Left ventricle myocardium inferior (tissue), 1 donor: ENCODE data around the gene TAMM41. TPM values are rescaled to one million over a fixed set of nuclear protein-coding genes. Genes with fewer than 3 reads are reported as not detected.

Experiments used
- DNase-seq: peaks from one replicate; pipeline ENCODE4 v3.0.0-alpha.2; 2020
- H3K27ac ChIP-seq: fragments of 200-600 bp; replicated peaks from 2 replicates; pipeline ENCODE4 v1.8.0; 2021
- H3K27me3 ChIP-seq: fragments of 200-600 bp; 2 replicates; pipeline ENCODE4 v1.8.0; 2021; ENCODE audit warnings: low read depth
- H3K36me3 ChIP-seq: fragments of 200-600 bp; 2 replicates; pipeline ENCODE4 v1.8.0; 2021
- H3K4me1 ChIP-seq: fragments of 200-600 bp; 2 replicates; pipeline ENCODE4 v1.8.0; 2021
- H3K4me3 ChIP-seq: fragments of 200-600 bp; 2 replicates; pipeline ENCODE4 v1.8.0; 2021; ENCODE audit warnings: mild to moderate bottlenecking, moderate library complexity
- H3K9me3 ChIP-seq: fragments of 200-600 bp; replicated peaks from 2 replicates; pipeline ENCODE4 v1.8.0; 2021
- CTCF ChIP-seq: fragments of 200-600 bp; IDR thresholded peaks from 2 replicates; pipeline ENCODE4 v1.8.0; 2021; ENCODE audit warnings: antibody characterized with exemption, mild to moderate bottlenecking, borderline replicate concordance
- intact Hi-C: fragments of 100-400 bp; cut with micrococcal nuclease; formaldehyde crosslinking; loops from one replicate; pipeline ENCODE4 v1.11.0; 2022
- total RNA-seq: library from RNA; stranded (reverse); fragmentation: NEBNext Ultra II Directional; extraction: Animal tissue kit (Norgen Biotek cat#: 25700); gene quantifications from one replicate; pipeline ENCODE4 v1.2.1, GENCODE V29; 2021
- donor health status: DM: no; HTN: yes; CAD: no; lungs with severe emphysema.

Gene TAMM41
- total RNA-seq, 1 donor from 2014 or later: 11.1 TPM

GRCh38 chr3:11808231-11808630, 38.5 kb downstream of the TAMM41 start:
- Histone ChIP-seq H3K4me3 (no peak overlapping the region), H3K36me3 (peaks cover 56% of the 10 kb centered on the region), H3K9me3 (no peaks in the 10 kb centered on the region), H3K4me1 (no peaks in the 10 kb centered on the region), H3K27me3 (no peaks in the 10 kb centered on the region), H3K27ac (no peak overlapping the region)
- intact Hi-C loops: loop anchor here (10.0 kb wide), 1 partner anchor 153 kb away; no protein-coding TSS in a partner anchor
- no peak for TF ChIP-seq CTCF
- DNase-seq: no peak

GRCh38 chr3:11807686-11808085, 39.0 kb downstream of the TAMM41 start:
- intact Hi-C loops: loop anchor here (10.0 kb wide), 1 partner anchor 153 kb away; no protein-coding TSS in a partner anchor
- no peaks in the 10 kb centered on the region for H3K4me1 ChIP-seq
- H3K27ac ChIP-seq: no peak overlapping the region
- no peaks in the 10 kb centered on the region for H3K27me3 ChIP-seq
- TF ChIP-seq CTCF: no peak
- peaks cover 2% of the 10 kb centered on the region for H3K9me3 ChIP-seq
- H3K4me3 ChIP-seq: no peak overlapping the region
- DNase-seq: no peak
- peaks cover 57% of the 10 kb centered on the region for H3K36me3 ChIP-seq

GRCh38 chr3:11805716-11806115, 41.0 kb downstream of the TAMM41 start:
- Histone ChIP-seq H3K9me3 (peaks cover 8% of the 10 kb centered on the region), H3K4me3 (no peak overlapping the region), H3K36me3 (peaks cover 67% of the 10 kb centered on the region), H3K27me3 (no peaks in the 10 kb centered on the region), H3K27ac (no peak overlapping the region), H3K4me1 (no peaks in the 10 kb centered on the region)
- DNase-seq: no peak
- TF ChIP-seq CTCF: no peak
- intact Hi-C loops: loop anchor here (2.0 to 10.0 kb wide), 2 partner anchors 151 to 427 kb away; no protein-coding TSS in a partner anchor

GRCh38 chr3:11803977-11804892, 42.5 kb downstream of the TAMM41 start:
- peaks cover 18% of the 10 kb centered on the region for H3K9me3 ChIP-seq
- no peak overlapping the region for H3K4me3 ChIP-seq
- no peak for DNase-seq
- peak; percentile 84 for TF ChIP-seq CTCF
- no peaks in the 10 kb centered on the region for H3K4me1 ChIP-seq
- H3K27me3 ChIP-seq: no peaks in the 10 kb centered on the region
- H3K36me3 ChIP-seq: peaks cover 81% of the 10 kb centered on the region
- H3K27ac ChIP-seq: no peak overlapping the region
- intact Hi-C loops: loop anchor here (2.0 to 10.0 kb wide), 2 partner anchors 149 to 425 kb away; no protein-coding TSS in a partner anchor

GRCh38 chr3:11799791-11800190, 46.9 kb downstream of the TAMM41 start:
- H3K4me1 ChIP-seq: no peaks in the 10 kb centered on the region
- H3K9me3 ChIP-seq: peaks cover 20% of the 10 kb centered on the region
- no peak overlapping the region for H3K4me3 ChIP-seq
- TF ChIP-seq CTCF: no peak
- no peaks in the 10 kb centered on the region for H3K27me3 ChIP-seq
- H3K27ac ChIP-seq: no peak overlapping the region
- no peak for DNase-seq
- H3K36me3 ChIP-seq: peaks cover 66% of the 10 kb centered on the region
- intact Hi-C loops: loop anchor here (10.0 kb wide), 1 partner anchor 145 kb away; no protein-coding TSS in a partner anchor
